Caco-2 (cell line): ENCODE data around the gene HHLA2. TPM values are rescaled to one million over a fixed set of nuclear protein-coding genes. Genes with fewer than 3 reads are reported as not detected.
"Not testable (repeated sequence)": the region's sequence is repeated elsewhere in the genome, so short reads cannot be mapped to it uniquely, and the experiment has no call there.

Experiments used
- BruUV-seq: library from RNA; stranded (reverse); fragments of 400-500 nt; replicated peaks from 2 replicates; lab custom pipeline; 2021; lab: Mats Ljungman, UMichigan
- CTCF ChIA-PET: fragments of 300-600 bp; sonication (Branson Sonifier 250); formaldehyde crosslinking; loops from one replicate; lab custom pipeline; 2022; ENCODE audit warnings: antibody characterized with exemption; lab: Charles Lee
- POLR2A ChIA-PET: fragments of 300-600 bp; sonication (Branson Sonifier 250); formaldehyde crosslinking; loops from one replicate; lab custom pipeline; 2022; ENCODE audit warnings: antibody characterized with exemption; lab: Charles Lee
- DNase-seq, 2 experiments: peaks; one replicate each; pipeline versions ENCODE4 v3.0.0 to v3.0.0-alpha.2; 2020 to 2022
- H3K27me3 ChIP-seq: replicated peaks from 2 replicates; pipeline ENCODE4 v1.6.0; 2011; ENCODE audit warnings: low read length; ENCODE audit not compliant: control insufficient read depth, insufficient read depth
- H3K36me3 ChIP-seq: 2 replicates; pipeline ENCODE4 v1.5.1; 2011; ENCODE audit warnings: low read length; ENCODE audit not compliant: control insufficient read depth, insufficient read depth
- H3K4me1 ChIP-seq: fragments of 250-450 bp; sonication (Bioruptor Pico); 2 replicates; pipeline ENCODE4 v1.5.1; 2020; ENCODE audit warnings: mild to moderate bottlenecking
- H3K4me3 ChIP-seq: 2 replicates; pipeline ENCODE4 v1.5.1; 2011; ENCODE audit warnings: low read depth, mild to moderate bottlenecking, control low read depth, low read length
- H3K9me3 ChIP-seq: fragments of 250-450 bp; sonication (Bioruptor Pico); 2 replicates; pipeline ENCODE4 v1.5.1; 2020; ENCODE audit warnings: mild to moderate bottlenecking, moderate library complexity
- H3K27ac Mint-ChIP-seq: one replicate; pipeline ENCODE4 v1.8.0; 2022; ENCODE audit warnings: mixed read lengths; ENCODE audit not compliant: unreplicated experiment
- H3K27me3 Mint-ChIP-seq: one replicate; pipeline ENCODE4 v1.8.0; 2022; ENCODE audit warnings: mixed read lengths; ENCODE audit not compliant: insufficient read depth, unreplicated experiment
- H3K36me3 Mint-ChIP-seq: one replicate; pipeline ENCODE4 v1.8.0; 2022; ENCODE audit warnings: mild to moderate bottlenecking, mixed read lengths; ENCODE audit not compliant: insufficient read depth, unreplicated experiment
- H3K4me1 Mint-ChIP-seq: one replicate; pipeline ENCODE4 v1.8.0; 2022; ENCODE audit warnings: low read depth, mixed read lengths; ENCODE audit not compliant: unreplicated experiment
- H3K4me3 Mint-ChIP-seq: one replicate; pipeline ENCODE4 v1.8.0; 2022; ENCODE audit warnings: mild to moderate bottlenecking, moderate library complexity, mixed read lengths; ENCODE audit not compliant: unreplicated experiment
- H3K9me3 Mint-ChIP-seq: one replicate; pipeline ENCODE4 v1.8.0; 2022; ENCODE audit warnings: mixed read lengths; ENCODE audit not compliant: unreplicated experiment
- CTCF ChIP-seq, 2 experiments: fragments of 200-600 bp in 1 of 2; IDR thresholded peaks; 1 replicate in 1 of 2; 2 replicates in 1 of 2; pipeline versions ENCODE4 v1.5.1 to v1.8.0; 2011 to 2022; ENCODE audit warnings: antibody characterized with exemption in 1 of 2, control low read depth in 1 of 2, inconsistent platforms in 1 of 2, low read depth in 1 of 2, low read length in 1 of 2, mild to moderate bottlenecking in 1 of 2, moderate library complexity in 1 of 2; ENCODE audit not compliant: insufficient read depth in 1 of 2, severe bottlenecking in 1 of 2, unreplicated experiment in 1 of 2
- intact Hi-C: fragments of 100-400 bp; cut with micrococcal nuclease; formaldehyde crosslinking; loops from one replicate; pipeline ENCODE4 v1.10.0; 2022; ENCODE audit not compliant: unreplicated experiment
- total RNA-seq: library from RNA; stranded (reverse); gene quantifications from 2 replicates; pipeline ENCODE4 v1.2.3, GENCODE V29; 2022

The HHLA2 gene
- total RNA-seq, 1 experiment from 2014 or later, result 0.50 TPM

DNA sequence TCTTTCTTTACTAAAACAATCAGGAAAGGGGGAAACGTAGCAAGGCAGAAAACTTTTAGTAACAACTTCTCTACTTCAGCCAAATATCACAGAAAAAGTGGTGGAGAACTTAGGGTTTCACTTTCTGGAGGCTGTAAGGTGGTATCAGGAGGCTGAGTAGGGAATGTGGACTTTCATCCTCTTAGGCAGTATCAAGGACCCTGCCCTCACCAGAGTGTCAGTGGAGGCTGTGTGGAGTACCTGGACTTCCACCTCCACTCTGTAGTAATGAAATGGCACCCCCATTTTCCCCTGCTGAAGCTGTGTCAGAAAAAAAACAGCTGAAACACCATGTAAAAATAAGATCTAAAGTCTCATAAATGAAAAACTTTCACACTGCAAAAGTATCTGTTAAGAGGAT, 11.2 kb upstream of the HHLA2 start:
- Mint-ChIP-seq H3K4me1 (peaks cover 6% of the 10 kb centered on the region), H3K9me3 (peaks cover 7% of the 10 kb centered on the region), H3K4me3 (no peak overlapping the region), H3K27ac (no peak overlapping the region), H3K36me3 (no peaks in the 10 kb centered on the region), H3K27me3 (no peaks in the 10 kb centered on the region)
- intact Hi-C loops, result no loop called here
- Histone ChIP-seq H3K36me3 (no peaks in the 10 kb centered on the region), H3K4me1 (0 out of 2 replicates have a peak, but pooled peaks cover 6% of the 10 kb centered on the region), H3K9me3 (no peaks in the 10 kb centered on the region), H3K27me3 (no peaks in the 10 kb centered on the region), H3K4me3 (no peak overlapping the region)
- DNase-seq, result no peak
- POLR2A ChIA-PET, result no interaction called here
- CTCF ChIA-PET, result no interaction called here
- no TSS peak for BruUV-seq
- TF ChIP-seq CTCF (IDR thresholded peaks at IDR 0.05; ENCODE audit: insufficient read depth in 1 of 2, low read depth in 1 of 2, low read length in 1 of 2, severe bottlenecking in 1 of 2, unreplicated experiment in 1 of 2), result no peak

- intact Hi-C loops, result no loop called here
- POLR2A ChIA-PET, result no interaction called here
- Mint-ChIP-seq H3K4me3 (no peak overlapping the region), H3K9me3 (no peaks in the 10 kb centered on the region), H3K27me3 (no peaks in the 10 kb centered on the region), H3K27ac (no peak overlapping the region), H3K4me1 (peaks cover 6% of the 10 kb centered on the region), H3K36me3 (no peaks in the 10 kb centered on the region)
- no TSS peak for BruUV-seq
- DNase-seq, result no peak
- Histone ChIP-seq H3K27me3 (no peaks in the 10 kb centered on the region), H3K4me3 (no peak overlapping the region), H3K36me3 (no peaks in the 10 kb centered on the region), H3K4me1 (0 out of 2 replicates have a peak, but pooled peaks cover 6% of the 10 kb centered on the region), H3K9me3 (no peaks in the 10 kb centered on the region)
- CTCF ChIA-PET, result no interaction called here
- no peak for TF ChIP-seq CTCF (IDR thresholded peaks at IDR 0.05; ENCODE audit: insufficient read depth in 1 of 2, low read depth in 1 of 2, low read length in 1 of 2, severe bottlenecking in 1 of 2, unreplicated experiment in 1 of 2)
These were observed 9.2 kb upstream of the HHLA2 start for GRCh38 chr3:108287146-108287545.

DNA sequence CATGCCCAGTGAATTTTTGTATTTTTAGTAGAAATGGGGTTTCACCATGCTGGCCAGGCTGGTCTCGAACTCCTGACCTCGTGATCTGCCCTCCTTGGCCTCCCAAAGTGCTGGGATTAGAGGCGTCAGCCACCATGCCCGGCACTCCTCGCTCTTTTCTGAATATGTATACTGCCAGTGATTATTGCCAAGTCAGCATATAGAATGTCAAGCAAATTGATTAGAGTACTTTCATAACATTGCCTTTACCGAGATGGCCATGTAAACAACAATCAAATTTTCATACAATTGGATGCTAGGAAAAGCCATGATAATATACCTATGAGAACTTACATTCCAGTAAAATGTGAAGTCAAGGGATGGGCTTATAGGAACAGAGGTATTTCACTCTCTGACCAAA, 8.2 kb upstream of the HHLA2 start:
- H3K4me1 ChIP-seq, H3K4me3 Mint-ChIP-seq, H3K9me3 ChIP-seq, POLR2A ChIA-PET, H3K9me3 Mint-ChIP-seq, BruUV-seq, H3K4me3 ChIP-seq, DNase-seq, H3K27me3 Mint-ChIP-seq, H3K36me3 ChIP-seq, H3K4me1 Mint-ChIP-seq, H3K27me3 ChIP-seq, H3K27ac Mint-ChIP-seq, H3K36me3 Mint-ChIP-seq, intact Hi-C loops, CTCF ChIA-PET: not testable (repeated sequence)

- H3K27me3 Mint-ChIP-seq, result no peaks in the 10 kb centered on the region
- TF ChIP-seq CTCF (IDR thresholded peaks at IDR 0.05; ENCODE audit: insufficient read depth in 1 of 2, low read depth in 1 of 2, low read length in 1 of 2, severe bottlenecking in 1 of 2, unreplicated experiment in 1 of 2), result no peak
- ChIA-PET POLR2A (no interaction called here), CTCF (no interaction called here)
- no peaks in the 10 kb centered on the region for H3K9me3 Mint-ChIP-seq
- no peaks in the 10 kb centered on the region for H3K36me3 Mint-ChIP-seq
- no TSS peak for BruUV-seq
- H3K9me3 ChIP-seq, result no peaks in the 10 kb centered on the region
- H3K4me3 Mint-ChIP-seq, result no peak overlapping the region
- 0 out of 2 replicates have a peak, but pooled peaks cover 6% of the 10 kb centered on the region for H3K4me1 ChIP-seq
- H3K36me3 ChIP-seq, result no peaks in the 10 kb centered on the region
- H3K4me3 ChIP-seq, result no peak overlapping the region
- H3K27ac Mint-ChIP-seq, result no peak overlapping the region
- intact Hi-C loops, result no loop called here
- no peaks in the 10 kb centered on the region for H3K4me1 Mint-ChIP-seq
- no peak for DNase-seq
- no peaks in the 10 kb centered on the region for H3K27me3 ChIP-seq
These were observed 7.2 kb upstream of the HHLA2 start for GRCh38 chr3:108289159-108289558.
